Cardiac fibroblast (primary cell): Measurements from ENCODE around the gene ARHGAP26.

Experiments
- DNase-seq, 2 donors: peaks; one replicate each; pipeline versions ENCODE4 v3.0.0 to v3.0.0-alpha.2; 2010; ENCODE audit warnings: low read depth in 2 of 2
- H3K4me3 ChIP-seq, 2 donors: replicated peaks in 1 of 2; 1 replicate in 1 of 2; 2 replicates in 1 of 2; pipeline ENCODE4 v1.5.1; 2011; ENCODE audit warnings: low read depth in 2 of 2, low read length in 2 of 2, mild to moderate bottlenecking in 2 of 2, moderate library complexity in 1 of 2
- TF ChIP-seq, protein P1 (sequence below): IDR thresholded peaks from one replicate; pipeline ENCODE4 v1.5.1; 2011; ENCODE audit warnings: low read depth, mild to moderate bottlenecking, low read length, inconsistent platforms

Gene ARHGAP26

DNA sequence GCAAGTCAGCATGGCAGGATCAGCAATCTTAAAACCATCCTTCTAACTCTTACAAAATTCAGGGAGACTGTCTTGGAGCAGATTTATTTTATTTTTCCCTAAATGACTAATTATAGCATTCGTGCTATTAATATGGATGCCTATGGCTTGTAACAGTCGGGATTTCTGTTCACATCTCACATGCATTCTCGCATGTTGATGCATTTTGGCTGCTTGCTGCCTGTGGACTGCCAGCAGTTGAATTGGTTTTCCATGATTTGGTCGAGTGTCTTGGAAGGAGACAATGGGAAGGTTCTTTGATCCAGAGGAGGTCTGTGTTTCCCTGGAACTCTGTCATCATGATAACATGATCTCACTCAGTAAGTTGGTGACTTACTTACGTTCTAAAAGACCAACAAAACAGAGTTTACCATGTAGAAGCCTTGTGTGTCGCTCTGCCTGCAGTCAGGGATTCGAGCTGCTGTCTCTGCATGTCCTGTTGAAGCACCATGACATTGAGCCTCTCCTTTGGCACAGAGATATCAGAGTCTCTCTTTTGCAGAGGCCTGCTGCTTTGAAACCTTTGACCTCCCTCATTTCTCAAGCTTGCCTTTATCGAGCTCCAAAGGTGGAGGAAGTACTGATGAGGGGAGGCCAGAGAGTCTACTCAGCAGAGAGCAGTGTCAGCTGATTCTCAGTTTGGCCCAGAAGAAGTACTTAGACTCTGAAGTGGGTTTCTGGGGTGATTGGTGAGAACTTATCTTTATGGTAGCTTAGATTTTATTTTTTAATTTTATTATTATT is 82.4 kb downstream of the ARHGAP26 start:
- TF ChIP-seq, protein P1, sequence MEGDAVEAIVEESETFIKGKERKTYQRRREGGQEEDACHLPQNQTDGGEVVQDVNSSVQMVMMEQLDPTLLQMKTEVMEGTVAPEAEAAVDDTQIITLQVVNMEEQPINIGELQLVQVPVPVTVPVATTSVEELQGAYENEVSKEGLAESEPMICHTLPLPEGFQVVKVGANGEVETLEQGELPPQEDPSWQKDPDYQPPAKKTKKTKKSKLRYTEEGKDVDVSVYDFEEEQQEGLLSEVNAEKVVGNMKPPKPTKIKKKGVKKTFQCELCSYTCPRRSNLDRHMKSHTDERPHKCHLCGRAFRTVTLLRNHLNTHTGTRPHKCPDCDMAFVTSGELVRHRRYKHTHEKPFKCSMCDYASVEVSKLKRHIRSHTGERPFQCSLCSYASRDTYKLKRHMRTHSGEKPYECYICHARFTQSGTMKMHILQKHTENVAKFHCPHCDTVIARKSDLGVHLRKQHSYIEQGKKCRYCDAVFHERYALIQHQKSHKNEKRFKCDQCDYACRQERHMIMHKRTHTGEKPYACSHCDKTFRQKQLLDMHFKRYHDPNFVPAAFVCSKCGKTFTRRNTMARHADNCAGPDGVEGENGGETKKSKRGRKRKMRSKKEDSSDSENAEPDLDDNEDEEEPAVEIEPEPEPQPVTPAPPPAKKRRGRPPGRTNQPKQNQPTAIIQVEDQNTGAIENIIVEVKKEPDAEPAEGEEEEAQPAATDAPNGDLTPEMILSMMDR: no peak
- no peak for DNase-seq
- no peak overlapping the region for H3K4me3 ChIP-seq

DNA sequence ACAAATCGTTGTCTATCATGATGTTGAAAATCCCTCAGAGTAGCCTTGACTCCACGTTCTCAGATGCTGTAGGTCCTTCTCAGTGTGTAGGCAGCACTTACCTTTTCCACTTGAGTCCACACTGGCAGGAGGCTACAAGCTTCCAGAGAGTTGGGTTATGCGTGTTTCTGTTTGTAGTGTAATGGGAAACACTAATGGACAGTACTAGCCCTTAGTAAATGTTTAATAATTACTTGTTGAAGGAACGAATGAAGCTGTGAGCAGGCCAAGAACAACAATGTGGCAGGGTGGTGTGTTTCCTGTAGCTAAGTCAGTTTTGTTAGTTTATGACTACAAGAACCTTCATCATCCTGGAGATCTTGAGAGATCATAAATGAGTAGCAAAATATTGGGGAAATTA is 83.5 kb downstream of the ARHGAP26 start:
- peak in 1 of 2 donors; percentile 38 for DNase-seq
- H3K4me3 ChIP-seq: no peak overlapping the region
- TF ChIP-seq, protein P1: no peak

DNA sequence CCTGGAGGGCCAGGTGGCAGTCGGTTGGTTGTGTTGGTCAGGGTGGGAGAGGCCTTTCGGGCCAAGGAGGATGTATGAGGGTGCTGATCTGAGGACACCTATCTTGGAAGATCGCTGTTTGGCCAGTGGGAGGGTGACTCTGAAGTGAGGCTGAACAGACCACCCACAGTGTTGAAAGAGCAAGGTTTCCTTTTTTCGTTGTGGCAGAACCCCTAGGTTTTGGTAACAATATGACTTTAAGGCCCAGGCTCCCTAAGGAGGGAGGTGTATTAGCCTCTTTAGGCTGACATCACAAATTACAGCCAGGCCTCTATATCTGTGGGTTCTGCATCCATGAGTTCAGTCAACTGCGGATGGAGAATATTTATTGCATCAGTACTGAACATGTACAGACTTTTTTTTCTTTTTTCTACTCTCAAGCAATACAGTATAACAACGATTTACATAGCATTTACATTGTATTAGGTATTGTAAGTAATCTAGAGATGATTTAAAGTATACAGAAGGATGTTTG is 86.1 kb downstream of the ARHGAP26 start:
- no peak overlapping the region for H3K4me3 ChIP-seq
- TF ChIP-seq, protein P1: no peak
- DNase-seq: no peak

DNA sequence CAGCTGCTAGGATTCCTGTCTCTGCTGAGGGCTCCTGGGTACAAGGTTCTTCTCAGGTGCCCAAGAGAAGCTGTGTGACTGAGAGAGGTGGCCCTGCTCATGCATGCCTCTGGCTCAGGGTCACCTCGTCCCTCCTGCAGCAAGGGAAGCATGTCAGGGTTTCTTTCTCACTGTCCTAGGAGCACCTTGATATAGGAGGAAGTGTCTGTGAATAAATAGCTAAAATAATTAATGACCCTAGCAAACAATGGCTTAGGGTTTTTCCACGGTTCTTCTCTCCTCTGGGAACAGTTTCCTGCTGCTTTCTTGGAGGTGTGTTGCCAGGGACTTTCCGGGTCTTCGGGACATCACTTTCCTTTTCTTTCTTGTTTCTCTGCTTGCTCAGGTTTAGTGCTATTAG is 87.2 kb downstream of the ARHGAP26 start:
- no peak for DNase-seq
- no peak overlapping the region for H3K4me3 ChIP-seq
- TF ChIP-seq, protein P1: no peak

DNA sequence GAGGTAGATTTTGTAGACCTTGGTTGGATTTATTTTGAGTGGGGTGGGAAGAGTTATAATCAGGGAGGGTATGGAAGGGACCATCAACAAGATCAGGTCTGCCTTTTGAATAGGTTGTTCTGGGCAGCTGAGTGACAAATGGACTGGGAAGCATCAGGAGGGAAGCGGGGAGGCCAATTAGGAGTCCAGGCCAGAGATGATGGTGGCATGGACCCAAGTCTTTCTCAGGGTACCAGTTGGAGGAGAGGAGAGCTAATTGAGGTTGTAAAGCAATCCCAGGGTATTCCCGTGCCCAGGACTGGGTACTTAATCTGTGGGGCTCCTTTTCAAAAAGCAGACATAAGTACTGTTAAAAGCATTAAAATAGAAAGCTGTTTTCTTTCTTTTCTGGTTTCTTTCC is 88.9 kb downstream of the ARHGAP26 start:
- no peak overlapping the region for H3K4me3 ChIP-seq
- no peak for DNase-seq
- TF ChIP-seq, protein P1: no peak

DNA sequence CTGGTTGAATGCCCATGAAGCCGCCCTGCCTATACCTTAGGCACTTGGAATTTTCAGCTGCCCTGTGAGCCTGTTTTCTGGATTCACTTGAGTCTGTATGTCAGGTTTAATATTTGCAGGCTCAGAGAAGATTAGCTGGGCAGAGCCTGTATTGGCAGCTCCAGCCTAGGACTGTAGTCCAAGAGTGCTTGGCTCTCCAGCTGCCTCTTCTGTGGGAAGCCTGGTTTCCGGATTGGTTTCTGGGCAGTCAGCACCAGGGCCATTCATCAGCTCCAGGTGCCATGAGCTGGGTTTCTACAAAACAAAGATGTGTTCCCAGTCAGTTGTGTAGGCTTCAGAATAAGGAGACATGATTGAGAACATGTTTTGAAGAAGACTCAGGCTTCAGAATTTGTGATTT is 90.1 kb downstream of the ARHGAP26 start:
- no peak for DNase-seq
- TF ChIP-seq, protein P1: no peak
- no peak overlapping the region for H3K4me3 ChIP-seq
